ENCODE measurements around the gene ALDH6A1.

Gene ALDH6A1

GRCh38 chr14:74105381-74105780, 21.1 kb upstream of the ALDH6A1 start:
- no peaks in the 10 kb centered on the region for H3K4me1 ChIP-seq (ENCODE audit: control extremely low read depth in 1 of 4, control insufficient read depth in 4 of 4, insufficient read depth in 4 of 4, low read length in 3 of 4)
- no peak for DNase-seq
- no peak overlapping the region for H3K27ac ChIP-seq (ENCODE audit: insufficient read depth in 1 of 2, low read depth in 1 of 2, low read length in 2 of 2, poor library complexity in 1 of 2, severe bottlenecking in 2 of 2)
- WGBS (ENCODE audit: insufficient coverage) = no CpG with 5 or more reads among the region's 2 CpGs
- H3K9me3 ChIP-seq (ENCODE audit: control extremely low read depth in 1 of 5, control insufficient read depth in 4 of 5, insufficient read depth in 2 of 5, low read depth in 1 of 5, low read length in 4 of 5) = no peaks in the 10 kb centered on the region
- no peaks in the 10 kb centered on the region for H3K27me3 ChIP-seq (replicated peaks in 2 of 5; ENCODE audit: control insufficient read depth in 4 of 5, insufficient read depth in 5 of 5, low read length in 4 of 5)
- no peak overlapping the region for H3K4me3 ChIP-seq (ENCODE audit: control insufficient read depth in 1 of 7, extremely low read depth in 1 of 7, insufficient read depth in 4 of 7, low read depth in 2 of 7, low read length in 6 of 7)
- H3K36me3 ChIP-seq (ENCODE audit: control insufficient read depth in 4 of 4, insufficient read depth in 4 of 4, low read length in 3 of 4) = peaks cover 6 to 21% (median 12%) of the 10 kb centered on the region in 4 experiments
- ChIA-PET CTCF (no interaction called here), POLR2A (no interaction called here)

GRCh38 chr14:74089251-74090020, 5.2 kb upstream of the ALDH6A1 start:
- Histone ChIP-seq H3K4me3 (ENCODE audit: control insufficient read depth in 1 of 7, extremely low read depth in 1 of 7, insufficient read depth in 4 of 7, low read depth in 2 of 7, low read length in 6 of 7) (no peak overlapping the region), H3K36me3 (ENCODE audit: control insufficient read depth in 4 of 4, insufficient read depth in 4 of 4, low read length in 3 of 4) (peaks cover 0 to 11% (median 4%) of the 10 kb centered on the region in 4 experiments), H3K9me3 (ENCODE audit: control extremely low read depth in 1 of 5, control insufficient read depth in 4 of 5, insufficient read depth in 2 of 5, low read depth in 1 of 5, low read length in 4 of 5) (no peaks in the 10 kb centered on the region), H3K4me1 (ENCODE audit: control extremely low read depth in 1 of 4, control insufficient read depth in 4 of 4, insufficient read depth in 4 of 4, low read length in 3 of 4) (peaks cover 3 to 13% (median 10%) of the 10 kb centered on the region in 4 experiments), H3K27ac (ENCODE audit: insufficient read depth in 1 of 2, low read depth in 1 of 2, low read length in 2 of 2, poor library complexity in 1 of 2, severe bottlenecking in 2 of 2) (no peak overlapping the region), H3K27me3 (replicated peaks in 2 of 5; ENCODE audit: control insufficient read depth in 4 of 5, insufficient read depth in 5 of 5, low read length in 4 of 5) (no peaks in the 10 kb centered on the region)
- POLR2A ChIA-PET = no interaction called here
- CTCF ChIA-PET = interaction anchor here (1.2 to 1.6 kb wide), 2 partner anchors 23 to 50 kb away, joined by 3 to 5 read pairs; no protein-coding TSS in a partner anchor
- WGBS (ENCODE audit: insufficient coverage) = 94% methylated on average over 5 of the region's 8 CpGs
- DNase-seq = no peak

- ChIA-PET CTCF (interaction anchor here (0.9 kb wide), 1 partner anchor 27 kb away, joined by 3 read pairs; no protein-coding TSS in a partner anchor), POLR2A (no interaction called here)
- Histone ChIP-seq H3K9me3 (ENCODE audit: control extremely low read depth in 1 of 5, control insufficient read depth in 4 of 5, insufficient read depth in 2 of 5, low read depth in 1 of 5, low read length in 4 of 5) (no peaks in the 10 kb centered on the region), H3K4me3 (ENCODE audit: control insufficient read depth in 1 of 7, extremely low read depth in 1 of 7, insufficient read depth in 4 of 7, low read depth in 2 of 7, low read length in 6 of 7) (peak overlapping the region in 6 of 7 experiments; percentile 81 to 99 (median 96)), H3K27ac (ENCODE audit: insufficient read depth in 1 of 2, low read depth in 1 of 2, low read length in 2 of 2, poor library complexity in 1 of 2, severe bottlenecking in 2 of 2) (peak overlapping the region in 1 of 2 experiments; percentile 91), H3K27me3 (replicated peaks in 2 of 5; ENCODE audit: control insufficient read depth in 4 of 5, insufficient read depth in 5 of 5, low read length in 4 of 5) (no peaks in the 10 kb centered on the region), H3K36me3 (ENCODE audit: control insufficient read depth in 4 of 4, insufficient read depth in 4 of 4, low read length in 3 of 4) (no peaks in the 10 kb centered on the region), H3K4me1 (ENCODE audit: control extremely low read depth in 1 of 4, control insufficient read depth in 4 of 4, insufficient read depth in 4 of 4, low read length in 3 of 4) (peaks cover 9 to 23% (median 17%) of the 10 kb centered on the region in 4 experiments)
- WGBS (ENCODE audit: insufficient coverage) = no CpG with 5 or more reads among the region's 1 CpG
- DNase-seq = peak in 2 of 3 donors; percentile 1 to 6
Measured at GRCh38 chr14:74085828-74086227, 1.6 kb upstream of the ALDH6A1 start.

GRCh38 chr14:74085047-74085637, 889 bp upstream of the ALDH6A1 start:
- H3K4me3 ChIP-seq (ENCODE audit: control insufficient read depth in 1 of 7, extremely low read depth in 1 of 7, insufficient read depth in 4 of 7, low read depth in 2 of 7, low read length in 6 of 7) = peak overlapping the region; percentile 75 to 99 (median 96)
- peak in 2 of 3 donors; percentile 42 to 55 for DNase-seq
- H3K36me3 ChIP-seq (ENCODE audit: control insufficient read depth in 4 of 4, insufficient read depth in 4 of 4, low read length in 3 of 4) = no peaks in the 10 kb centered on the region
- 1% methylated on average over 17 of the region's 26 CpGs for WGBS (ENCODE audit: insufficient coverage)
- ChIA-PET CTCF (interaction anchor here (0.9 kb wide), 1 partner anchor 27 kb away, joined by 3 read pairs; no protein-coding TSS in a partner anchor), POLR2A (interaction anchor here (0.7 kb wide), 1 partner anchor 408 kb away, joined by 3 read pairs; the partner anchor contains the start of genes ISCA2 and NPC2)
- H3K27me3 ChIP-seq (replicated peaks in 2 of 5; ENCODE audit: control insufficient read depth in 4 of 5, insufficient read depth in 5 of 5, low read length in 4 of 5) = no peaks in the 10 kb centered on the region
- H3K4me1 ChIP-seq (ENCODE audit: control extremely low read depth in 1 of 4, control insufficient read depth in 4 of 4, insufficient read depth in 4 of 4, low read length in 3 of 4) = peaks cover 9 to 23% (median 17%) of the 10 kb centered on the region in 4 experiments
- H3K9me3 ChIP-seq (ENCODE audit: control extremely low read depth in 1 of 5, control insufficient read depth in 4 of 5, insufficient read depth in 2 of 5, low read depth in 1 of 5, low read length in 4 of 5) = no peaks in the 10 kb centered on the region
- H3K27ac ChIP-seq (ENCODE audit: insufficient read depth in 1 of 2, low read depth in 1 of 2, low read length in 2 of 2, poor library complexity in 1 of 2, severe bottlenecking in 2 of 2) = peak overlapping the region; percentile 74 to 91

- Histone ChIP-seq H3K9me3 (ENCODE audit: control extremely low read depth in 1 of 5, control insufficient read depth in 4 of 5, insufficient read depth in 2 of 5, low read depth in 1 of 5, low read length in 4 of 5) (no peaks in the 10 kb centered on the region), H3K4me3 (ENCODE audit: control insufficient read depth in 1 of 7, extremely low read depth in 1 of 7, insufficient read depth in 4 of 7, low read depth in 2 of 7, low read length in 6 of 7) (peak overlapping the region; percentile 52 to 97 (median 85)), H3K27ac (ENCODE audit: insufficient read depth in 1 of 2, low read depth in 1 of 2, low read length in 2 of 2, poor library complexity in 1 of 2, severe bottlenecking in 2 of 2) (peak overlapping the region; percentile 64 to 84), H3K36me3 (ENCODE audit: control insufficient read depth in 4 of 4, insufficient read depth in 4 of 4, low read length in 3 of 4) (no peaks in the 10 kb centered on the region), H3K4me1 (ENCODE audit: control extremely low read depth in 1 of 4, control insufficient read depth in 4 of 4, insufficient read depth in 4 of 4, low read length in 3 of 4) (peaks cover 9 to 23% (median 17%) of the 10 kb centered on the region in 4 experiments), H3K27me3 (replicated peaks in 2 of 5; ENCODE audit: control insufficient read depth in 4 of 5, insufficient read depth in 5 of 5, low read length in 4 of 5) (no peaks in the 10 kb centered on the region)
- CTCF ChIA-PET = interaction anchor here (1.0 kb wide), 1 partner anchor 21 kb away, joined by 3 read pairs; no protein-coding TSS in a partner anchor
- 0% methylated on average over 11 of the region's 15 CpGs for WGBS (ENCODE audit: insufficient coverage)
- POLR2A ChIA-PET = interaction anchor here (0.6 kb wide), 3 partner anchors 16 to 1438 kb away, joined by 3 to 5 read pairs (median 4); partner anchors contain the start of gene BATF
- no peak for DNase-seq
Measured at GRCh38 chr14:74083784-74084276, 423 bp downstream of the ALDH6A1 start.

GRCh38 chr14:74083161-74083560, 1.1 kb downstream of the ALDH6A1 start:
- WGBS (ENCODE audit: insufficient coverage) = 85% methylated on average over 2 of the region's 3 CpGs
- POLR2A ChIA-PET = interaction anchor here (0.6 kb wide), 1 partner anchor 15 kb away, joined by 3 read pairs; no protein-coding TSS in a partner anchor
- CTCF ChIA-PET = no interaction called here

More at GRCh38 chr14:74083161-74083560, 1.1 kb downstream of the ALDH6A1 start:
- H3K27me3 ChIP-seq (replicated peaks in 2 of 5; ENCODE audit: control insufficient read depth in 4 of 5, insufficient read depth in 5 of 5, low read length in 4 of 5) = no peaks in the 10 kb centered on the region
- no peaks in the 10 kb centered on the region for H3K9me3 ChIP-seq (ENCODE audit: control extremely low read depth in 1 of 5, control insufficient read depth in 4 of 5, insufficient read depth in 2 of 5, low read depth in 1 of 5, low read length in 4 of 5)
- peak overlapping the region in 1 of 2 experiments; percentile 84 for H3K27ac ChIP-seq (ENCODE audit: insufficient read depth in 1 of 2, low read depth in 1 of 2, low read length in 2 of 2, poor library complexity in 1 of 2, severe bottlenecking in 2 of 2)
- H3K36me3 ChIP-seq (ENCODE audit: control insufficient read depth in 4 of 4, insufficient read depth in 4 of 4, low read length in 3 of 4) = no peaks in the 10 kb centered on the region
- peaks cover 9 to 23% (median 17%) of the 10 kb centered on the region in 4 experiments for H3K4me1 ChIP-seq (ENCODE audit: control extremely low read depth in 1 of 4, control insufficient read depth in 4 of 4, insufficient read depth in 4 of 4, low read length in 3 of 4)
- peak overlapping the region in 4 of 7 experiments; percentile 81 to 97 (median 92) for H3K4me3 ChIP-seq (ENCODE audit: control insufficient read depth in 1 of 7, extremely low read depth in 1 of 7, insufficient read depth in 4 of 7, low read depth in 2 of 7, low read length in 6 of 7)
- DNase-seq = no peak

Measured in common myeloid progenitor, CD34-positive (primary cell).